T-helper 1 cell treated with Interleukin-12 subunit alpha and Interleukin-12 subunit beta and Interleukin-4 antibody, amounts not matched to agents 30 ng/mL and 1 ng/mL, for 36 hours (primary cell): Measurements from ENCODE around the gene PCDHGA12. TPM values are rescaled to one million over a fixed set of nuclear protein-coding genes. Genes with fewer than 3 reads are reported as not detected.
"Not testable (repeated sequence)": the region's sequence is repeated elsewhere in the genome, so short reads cannot be mapped to it uniquely, and the experiment has no call there.

Source experiments
- intact Hi-C: fragments of 100-400 bp; cut with micrococcal nuclease; formaldehyde crosslinking; loops from one replicate; pipeline ENCODE4 v1.15.1; 2024
- total RNA-seq: library from RNA; stranded (reverse); gene quantifications from 2 replicates; pipeline ENCODE4 v1.2.3, GENCODE V29; 2022

Gene PCDHGA12
- total RNA-seq = 0.12 and 0.20 TPM in 2 replicates

DNA sequence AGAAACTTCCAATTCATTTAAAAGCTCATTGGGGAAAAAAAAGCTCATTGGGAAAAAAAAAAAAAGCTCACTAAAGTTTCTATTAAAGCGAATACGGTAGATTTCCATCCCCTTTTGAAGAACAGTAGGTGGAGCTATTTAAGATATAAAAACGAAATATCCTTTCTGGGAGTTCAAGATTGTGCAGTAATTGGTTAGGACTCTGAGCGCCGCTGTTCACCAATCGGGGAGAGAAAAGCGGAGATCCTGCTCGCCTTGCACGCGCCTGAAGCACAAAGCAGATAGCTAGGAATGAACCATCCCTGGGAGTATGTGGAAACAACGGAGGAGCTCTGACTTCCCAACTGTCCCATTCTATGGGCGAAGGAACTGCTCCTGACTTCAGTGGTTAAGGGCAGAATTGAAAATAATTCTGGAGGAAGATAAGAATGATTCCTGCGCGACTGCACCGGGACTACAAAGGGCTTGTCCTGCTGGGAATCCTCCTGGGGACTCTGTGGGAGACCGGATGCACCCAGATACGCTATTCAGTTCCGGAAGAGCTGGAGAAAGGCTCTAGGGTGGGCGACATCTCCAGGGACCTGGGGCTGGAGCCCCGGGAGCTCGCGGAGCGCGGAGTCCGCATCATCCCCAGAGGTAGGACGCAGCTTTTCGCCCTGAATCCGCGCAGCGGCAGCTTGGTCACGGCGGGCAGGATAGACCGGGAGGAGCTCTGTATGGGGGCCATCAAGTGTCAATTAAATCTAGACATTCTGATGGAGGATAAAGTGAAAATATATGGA is at the start of gene PCDHGA12:
TSS of gene PCDHGA12 (plus strand) at position 176 of the 782 bp plus-strand sequence. CDS start at position 429, 253 bp downstream.
- intact Hi-C loops = no loop called here

DNA sequence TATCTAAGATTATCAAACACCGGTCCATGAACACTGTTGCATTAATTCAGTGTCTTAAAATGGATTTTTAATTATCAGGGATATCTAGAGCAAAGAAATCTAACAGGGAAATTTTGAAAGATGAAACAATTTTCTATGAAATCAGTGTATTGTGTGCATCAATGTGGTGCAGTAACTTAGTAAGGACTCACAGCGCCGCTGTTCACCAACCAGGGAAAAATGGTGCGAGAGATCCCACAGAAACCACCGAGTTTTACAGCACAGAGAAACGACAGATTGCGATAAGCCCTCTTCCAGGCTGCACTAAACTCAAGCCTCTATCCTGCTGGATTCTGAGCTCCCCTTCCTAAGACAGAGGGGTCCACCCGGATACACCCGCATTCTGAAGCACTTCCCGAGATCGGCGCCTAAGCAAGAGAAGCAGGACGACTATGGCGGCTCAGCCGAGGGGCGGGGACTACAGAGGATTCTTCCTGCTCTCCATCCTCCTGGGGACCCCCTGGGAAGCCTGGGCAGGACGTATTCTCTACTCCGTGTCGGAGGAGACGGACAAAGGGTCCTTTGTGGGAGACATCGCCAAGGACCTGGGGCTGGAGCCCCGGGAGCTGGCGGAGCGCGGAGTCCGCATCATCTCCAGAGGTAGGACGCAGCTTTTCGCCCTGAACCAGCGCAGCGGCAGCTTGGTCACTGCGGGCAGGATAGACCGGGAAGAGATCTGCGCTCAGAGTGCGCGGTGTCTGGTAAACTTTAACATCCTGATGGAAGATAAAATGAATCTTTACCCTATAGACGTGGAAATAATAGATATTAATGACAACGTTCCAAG is 47.6 kb upstream of the PCDHGA12 start, which contains the start of gene PCDHGA7:
TSS of gene PCDHGA7 (plus strand) at position 274 of the 826 bp plus-strand sequence. CDS start at position 432, 158 bp downstream.
- intact Hi-C loops = no loop called here

DNA sequence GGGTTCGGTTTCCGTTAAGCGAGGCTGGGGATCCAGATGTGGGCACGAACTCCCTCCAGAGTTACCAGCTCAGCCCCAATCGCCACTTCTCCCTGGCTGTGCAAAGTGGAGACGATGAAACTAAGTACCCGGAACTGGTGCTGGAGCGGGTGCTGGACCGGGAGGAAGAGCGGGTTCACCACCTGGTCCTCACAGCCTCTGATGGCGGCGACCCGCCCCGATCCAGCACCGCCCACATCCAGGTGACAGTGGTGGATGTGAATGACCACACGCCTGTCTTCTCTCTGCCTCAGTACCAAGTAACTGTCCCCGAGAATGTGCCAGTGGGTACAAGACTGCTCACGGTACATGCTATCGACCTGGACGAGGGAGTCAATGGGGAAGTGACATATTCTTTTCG is 47.0 kb upstream of the PCDHGA12 start:
- intact Hi-C loops = no loop called here

DNA sequence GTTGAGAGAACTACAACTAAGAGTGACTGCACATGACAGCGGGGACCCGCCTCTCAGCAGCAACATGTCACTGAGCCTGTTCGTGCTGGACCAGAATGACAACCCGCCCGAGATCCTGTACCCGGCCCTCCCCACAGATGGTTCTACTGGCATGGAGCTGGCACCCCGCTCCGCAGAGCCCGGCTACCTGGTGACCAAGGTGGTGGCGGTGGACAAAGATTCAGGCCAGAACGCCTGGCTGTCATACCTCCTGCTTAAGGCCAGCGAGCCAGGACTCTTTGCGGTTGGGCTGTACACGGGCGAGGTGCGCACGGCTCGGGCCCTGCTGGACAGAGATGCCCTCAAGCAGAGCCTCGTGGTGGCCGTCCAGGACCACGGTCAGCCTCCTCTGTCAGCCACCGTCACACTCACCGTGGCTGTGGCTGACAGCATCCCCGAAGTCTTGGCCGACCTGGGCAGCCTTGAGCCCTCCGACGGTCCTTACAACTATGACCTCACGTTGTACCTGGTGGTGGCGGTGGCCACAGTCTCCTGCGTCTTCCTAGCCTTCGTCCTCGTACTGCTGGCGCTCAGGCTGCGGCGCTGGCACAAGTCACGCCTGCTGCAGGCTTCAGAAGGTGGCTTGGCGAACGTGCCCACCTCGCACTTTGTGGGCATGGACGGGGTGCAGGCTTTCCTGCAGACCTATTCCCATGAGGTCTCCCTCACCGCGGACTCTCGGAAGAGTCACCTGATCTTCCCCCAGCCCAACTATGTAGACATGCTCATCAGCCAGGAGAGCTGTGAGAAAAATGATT is 45.6 kb upstream of the PCDHGA12 start:
- intact Hi-C loops = no loop called here

- intact Hi-C loops = not testable (repeated sequence)
Measured at GRCh38 chr5:141387557-141388311, 42.6 kb upstream of the PCDHGA12 start, which contains the start of gene PCDHGB4. Gene PCDHGB4, plus strand, starts transcription at chr5:141387698. Its CDS starts 187 bp downstream, at chr5:141387885.

GRCh38 chr5:141388661-141389060 is 41.6 kb upstream of the PCDHGA12 start:
- intact Hi-C loops = no loop called here

DNA sequence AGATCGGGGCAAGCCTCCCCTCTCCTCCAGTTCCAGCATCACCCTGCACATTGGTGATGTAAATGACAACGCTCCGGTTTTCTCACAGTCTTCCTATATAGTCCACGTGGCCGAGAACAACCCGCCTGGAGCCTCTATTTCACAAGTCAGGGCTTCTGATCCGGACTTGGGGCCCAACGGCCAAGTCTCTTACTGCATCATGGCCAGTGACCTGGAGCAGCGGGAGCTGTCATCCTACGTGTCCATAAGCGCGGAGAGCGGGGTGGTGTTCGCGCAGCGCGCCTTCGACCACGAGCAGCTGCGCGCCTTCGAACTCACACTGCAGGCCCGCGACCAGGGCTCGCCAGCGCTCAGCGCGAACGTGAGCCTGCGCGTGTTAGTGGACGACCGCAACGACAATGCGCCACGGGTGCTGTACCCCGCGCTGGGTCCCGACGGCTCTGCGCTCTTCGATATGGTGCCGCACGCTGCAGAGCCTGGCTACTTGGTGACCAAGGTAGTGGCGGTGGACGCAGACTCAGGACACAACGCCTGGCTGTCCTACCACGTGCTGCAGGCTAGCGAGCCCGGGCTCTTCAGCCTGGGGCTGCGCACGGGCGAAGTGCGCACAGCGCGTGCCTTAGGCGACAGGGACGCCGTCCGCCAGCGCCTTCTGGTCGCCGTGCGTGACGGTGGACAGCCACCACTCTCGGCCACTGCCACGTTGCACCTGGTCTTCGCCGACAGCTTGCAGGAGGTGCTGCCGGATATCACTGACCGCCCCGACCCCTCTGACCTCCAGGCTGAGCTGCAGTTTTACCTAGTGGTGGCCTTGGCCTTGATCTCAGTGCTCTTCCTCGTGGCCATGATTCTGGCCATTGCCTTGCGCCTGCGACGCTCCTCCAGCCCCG is 40.9 kb upstream of the PCDHGA12 start:
- intact Hi-C loops = no loop called here

- intact Hi-C loops = no loop called here
Measured at GRCh38 chr5:141392429-141393198, 37.7 kb upstream of the PCDHGA12 start, which contains the start of gene PCDHGA8. Gene PCDHGA8, plus strand, starts transcription at chr5:141392633. Its CDS starts 181 bp downstream, at chr5:141392814.

DNA sequence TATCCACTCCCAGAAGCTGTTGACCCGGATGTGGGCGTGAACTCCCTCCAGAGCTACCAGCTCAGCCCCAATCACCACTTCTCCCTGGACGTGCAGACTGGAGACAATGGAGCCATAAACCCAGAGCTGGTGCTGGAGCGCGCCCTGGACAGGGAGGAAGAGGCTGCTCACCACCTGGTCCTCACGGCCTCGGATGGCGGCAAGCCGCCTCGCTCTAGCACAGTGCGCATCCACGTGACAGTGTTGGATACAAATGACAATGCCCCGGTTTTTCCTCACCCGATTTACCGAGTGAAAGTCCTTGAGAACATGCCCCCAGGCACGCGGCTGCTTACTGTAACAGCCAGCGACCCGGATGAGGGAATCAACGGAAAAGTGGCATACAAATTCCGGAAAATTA is 37.0 kb upstream of the PCDHGA12 start:
- intact Hi-C loops = no loop called here

GRCh38 chr5:141394401-141395187 is 35.7 kb upstream of the PCDHGA12 start:
- intact Hi-C loops = loop anchor here (5.0 kb wide), 1 partner anchor 32 kb away; the partner anchor contains the start of gene PCDHGA5

DNA sequence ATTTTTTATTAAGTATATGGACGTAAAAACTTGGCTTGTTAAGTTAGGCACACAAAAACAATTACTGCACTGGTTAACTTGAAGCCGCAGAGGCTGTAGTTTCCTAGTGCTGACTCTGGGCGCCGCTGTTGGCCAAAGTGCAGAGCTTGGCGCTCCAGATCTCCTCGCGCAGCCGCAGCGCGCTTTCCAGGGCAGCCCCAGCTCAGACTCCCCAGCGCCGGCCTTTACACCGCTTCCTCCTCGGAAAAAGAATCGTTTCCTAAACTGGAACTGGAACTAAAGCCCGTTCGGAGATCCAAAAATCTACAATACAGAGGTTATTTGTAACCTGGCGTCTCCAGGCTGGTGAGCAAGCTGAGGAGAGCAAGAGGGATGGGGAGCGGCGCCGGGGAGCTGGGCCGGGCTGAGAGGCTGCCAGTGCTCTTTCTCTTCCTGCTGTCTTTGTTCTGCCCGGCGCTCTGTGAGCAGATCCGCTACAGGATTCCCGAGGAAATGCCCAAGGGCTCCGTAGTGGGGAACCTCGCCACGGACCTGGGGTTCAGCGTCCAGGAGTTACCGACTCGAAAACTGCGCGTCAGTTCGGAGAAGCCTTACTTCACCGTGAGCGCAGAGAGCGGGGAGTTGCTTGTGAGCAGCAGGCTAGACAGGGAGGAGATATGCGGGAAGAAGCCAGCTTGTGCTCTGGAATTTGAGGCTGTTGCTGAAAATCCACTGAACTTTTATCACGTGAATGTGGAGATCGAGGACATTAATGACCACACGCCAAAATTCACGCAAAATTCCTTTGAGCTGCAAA is 32.4 kb upstream of the PCDHGA12 start, which contains the start of gene PCDHGB5:
TSS of gene PCDHGB5 (plus strand) at position 192 of the 796 bp plus-strand sequence. CDS start at position 373, 181 bp downstream.
- intact Hi-C loops = loop anchor here (5.0 kb wide), 1 partner anchor 36 kb away; the partner anchor contains the start of gene PCDHGA5

DNA sequence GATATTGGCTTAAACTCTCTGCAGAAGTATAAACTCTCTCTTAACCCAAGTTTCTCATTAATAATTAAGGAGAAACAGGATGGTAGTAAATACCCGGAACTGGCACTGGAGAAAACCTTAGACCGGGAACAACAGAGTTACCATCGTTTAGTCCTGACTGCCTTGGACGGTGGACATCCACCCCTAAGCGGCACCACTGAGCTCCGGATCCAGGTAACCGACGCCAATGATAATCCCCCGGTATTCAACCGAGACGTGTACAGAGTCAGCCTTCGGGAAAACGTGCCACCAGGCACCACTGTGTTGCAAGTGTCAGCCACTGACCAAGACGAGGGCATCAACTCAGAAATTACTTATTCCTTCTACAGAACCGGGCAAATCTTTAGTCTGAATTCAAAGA is 31.7 kb upstream of the PCDHGA12 start:
- intact Hi-C loops = loop anchor here (5.0 kb wide), 1 partner anchor 36 kb away; the partner anchor contains the start of gene PCDHGA5

GRCh38 chr5:141399555-141400258 is 30.6 kb upstream of the PCDHGA12 start:
- intact Hi-C loops = loop anchor here (5.0 to 10.0 kb wide), 2 partner anchors 37 to 165 kb away; partner anchors contain the start of gene PCDHGA5

- intact Hi-C loops = loop anchor here (10.0 kb wide), 1 partner anchor 168 kb away; no protein-coding TSS in a partner anchor
Measured at GRCh38 chr5:141402553-141403243, 27.6 kb upstream of the PCDHGA12 start, which contains the start of gene PCDHGA9. Gene PCDHGA9, plus strand, starts transcription at chr5:141402778. Its CDS starts 175 bp downstream, at chr5:141402953.

GRCh38 chr5:141403387-141403786 is 26.9 kb upstream of the PCDHGA12 start:
- intact Hi-C loops = loop anchor here (10.0 kb wide), 1 partner anchor 169 kb away; no protein-coding TSS in a partner anchor
